Stimulated activated naive CD8-positive, alpha-beta T cell treated with anti-CD3 and anti-CD28 coated beads, Interleukin-15, Interleukin-2, amounts not matched to agents 100 ng/mL and 50 ng/mL, for 24 hours (primary cell): ENCODE data around the gene VRK1.

Experiments
- H3K27ac Mint-ChIP-seq: one replicate; pipeline ENCODE4 v1.8.0; 2021; ENCODE audit warnings: mild to moderate bottlenecking, mixed read lengths
- H3K27me3 Mint-ChIP-seq: one replicate; pipeline ENCODE4 v1.8.0; 2021; ENCODE audit warnings: mixed read lengths
- H3K36me3 Mint-ChIP-seq: one replicate; pipeline ENCODE4 v1.8.0; 2021; ENCODE audit warnings: low read depth, mixed read lengths
- H3K4me1 Mint-ChIP-seq: one replicate; pipeline ENCODE4 v1.8.0; 2021; ENCODE audit warnings: low read depth, mixed read lengths
- H3K4me3 Mint-ChIP-seq: one replicate; pipeline ENCODE4 v1.8.0; 2021; ENCODE audit warnings: mild to moderate bottlenecking, mixed read lengths
- H3K9me3 Mint-ChIP-seq: one replicate; pipeline ENCODE4 v1.8.0; 2021; ENCODE audit warnings: mixed read lengths

Gene VRK1

GRCh38 chr14:96801931-96802330, 4.7 kb downstream of the VRK1 start:
- no peak overlapping the region for H3K4me3 Mint-ChIP-seq
- no peak overlapping the region for H3K27ac Mint-ChIP-seq
- no peaks in the 10 kb centered on the region for H3K9me3 Mint-ChIP-seq
- no peaks in the 10 kb centered on the region for H3K27me3 Mint-ChIP-seq
- peaks cover 67% of the 10 kb centered on the region for H3K4me1 Mint-ChIP-seq
- H3K36me3 Mint-ChIP-seq, result peaks cover 33% of the 10 kb centered on the region

DNA sequence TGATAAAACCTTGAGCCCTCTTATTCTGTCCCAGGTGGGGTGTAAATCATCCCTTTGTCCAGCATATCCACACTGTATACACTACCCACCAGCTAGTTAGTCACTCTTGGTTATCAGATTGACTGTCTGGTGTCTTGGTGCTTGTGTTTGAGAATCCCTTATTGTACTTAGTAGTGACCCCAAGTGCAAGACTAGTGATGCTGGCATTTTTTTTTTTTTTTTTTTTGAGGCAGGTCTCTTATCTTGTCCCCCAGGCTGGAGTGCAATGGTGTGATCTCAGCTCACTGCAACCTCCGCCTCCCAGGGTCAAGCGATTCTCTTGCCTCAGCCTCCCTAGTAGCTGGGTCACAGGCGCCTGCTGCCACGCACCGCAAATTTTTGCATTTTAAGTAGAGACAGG, 5.8 kb downstream of the VRK1 start:
- no peak overlapping the region for H3K4me3 Mint-ChIP-seq
- H3K4me1 Mint-ChIP-seq, result peaks cover 64% of the 10 kb centered on the region
- no peak overlapping the region for H3K27ac Mint-ChIP-seq
- H3K27me3 Mint-ChIP-seq, result no peaks in the 10 kb centered on the region
- no peaks in the 10 kb centered on the region for H3K9me3 Mint-ChIP-seq
- H3K36me3 Mint-ChIP-seq, result peaks cover 34% of the 10 kb centered on the region

GRCh38 chr14:96803958-96804357, 6.8 kb downstream of the VRK1 start:
- H3K36me3 Mint-ChIP-seq, result peaks cover 44% of the 10 kb centered on the region
- H3K27me3 Mint-ChIP-seq, result no peaks in the 10 kb centered on the region
- peaks cover 54% of the 10 kb centered on the region for H3K4me1 Mint-ChIP-seq
- H3K27ac Mint-ChIP-seq, result no peak overlapping the region
- H3K9me3 Mint-ChIP-seq, result no peaks in the 10 kb centered on the region
- no peak overlapping the region for H3K4me3 Mint-ChIP-seq

DNA sequence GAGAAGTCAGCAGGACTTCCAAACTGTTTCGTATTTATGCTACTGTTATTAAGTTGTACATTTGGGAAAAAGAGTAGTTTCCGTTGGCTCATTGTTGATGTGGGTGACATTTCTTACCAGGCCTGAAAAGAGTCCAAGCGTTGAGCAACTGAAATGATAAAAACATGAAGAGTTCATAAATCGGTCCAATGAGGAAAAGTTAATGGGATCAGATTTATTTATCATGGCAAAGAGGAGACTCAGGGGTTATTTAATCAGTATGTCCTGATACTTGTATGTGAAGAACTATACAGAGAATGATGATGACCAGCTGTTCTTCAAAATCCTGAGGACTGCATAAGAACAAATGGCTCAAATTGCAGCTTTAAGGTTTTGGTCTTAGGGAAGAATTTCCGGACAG, 7.7 kb downstream of the VRK1 start:
- Mint-ChIP-seq H3K27ac (no peak overlapping the region), H3K27me3 (no peaks in the 10 kb centered on the region)

DNA sequence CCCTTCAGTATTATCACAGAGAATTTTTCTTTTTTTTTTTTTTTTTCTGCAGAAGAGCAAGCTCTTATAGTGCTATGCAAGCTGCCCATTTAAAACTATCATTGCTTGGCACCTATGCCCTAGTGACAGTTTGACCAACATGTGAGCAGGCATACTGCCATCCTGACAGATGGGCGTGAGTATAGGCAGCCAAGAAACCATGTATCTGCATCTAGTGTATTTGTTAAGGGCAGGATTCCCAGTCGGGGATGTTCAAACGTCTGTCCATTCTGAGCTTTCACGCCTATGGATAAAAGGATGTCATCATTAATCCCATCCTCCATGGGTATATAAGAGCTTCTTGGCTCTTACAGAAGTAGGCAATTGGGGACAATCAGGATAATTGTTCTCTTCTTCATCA, 8.8 kb downstream of the VRK1 start:
- Mint-ChIP-seq H3K4me1 (peaks cover 52% of the 10 kb centered on the region), H3K4me3 (no peak overlapping the region), H3K27ac (no peak overlapping the region), H3K9me3 (no peaks in the 10 kb centered on the region), H3K36me3 (peaks cover 53% of the 10 kb centered on the region), H3K27me3 (no peaks in the 10 kb centered on the region)

More for the DNA sequence above, 7.7 kb downstream of the VRK1 start:
- Mint-ChIP-seq H3K4me1 (peaks cover 52% of the 10 kb centered on the region), H3K36me3 (peaks cover 44% of the 10 kb centered on the region), H3K4me3 (no peak overlapping the region), H3K9me3 (no peaks in the 10 kb centered on the region)

GRCh38 chr14:96806836-96807235, 9.7 kb downstream of the VRK1 start:
- Mint-ChIP-seq H3K4me3 (no peak overlapping the region), H3K4me1 (peaks cover 60% of the 10 kb centered on the region), H3K9me3 (no peaks in the 10 kb centered on the region), H3K36me3 (peaks cover 60% of the 10 kb centered on the region), H3K27me3 (no peaks in the 10 kb centered on the region), H3K27ac (peak overlapping the region; percentile 18)

DNA sequence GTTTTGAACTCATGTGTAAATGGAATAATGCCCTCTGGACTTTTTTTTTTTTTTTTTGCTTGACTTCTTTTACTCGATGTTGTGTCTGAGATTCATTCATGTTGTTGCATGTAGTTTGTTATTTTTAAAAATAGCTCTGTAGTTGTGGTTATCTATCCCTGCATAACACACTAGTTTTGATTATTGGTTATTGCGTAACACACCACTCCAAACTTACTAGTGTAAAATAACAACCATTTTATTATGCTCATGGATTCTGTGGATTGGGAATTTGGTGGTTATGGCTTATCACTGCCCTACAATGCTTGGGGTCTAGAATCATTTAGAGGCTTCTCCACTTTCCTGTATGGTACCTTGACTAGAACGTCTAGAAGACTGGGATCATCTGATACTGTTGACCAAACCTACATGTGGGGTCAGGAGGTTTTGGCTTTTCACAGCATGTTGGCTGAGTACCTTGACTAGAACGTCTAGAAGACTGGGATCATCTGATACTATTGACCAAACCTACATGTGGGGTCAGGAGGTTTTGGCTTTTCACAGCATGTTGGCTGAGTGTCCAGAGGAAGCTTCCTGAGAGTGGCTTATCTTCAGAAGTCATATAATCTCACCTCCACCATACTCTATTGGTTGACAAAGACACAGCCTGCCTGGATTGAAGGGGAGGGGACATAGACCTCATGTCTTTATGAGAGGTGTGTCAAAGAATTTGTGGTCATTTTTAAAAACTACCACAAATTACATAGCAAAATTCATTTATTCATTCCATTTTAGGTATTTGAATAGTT, 11.6 kb downstream of the VRK1 start:
- Mint-ChIP-seq H3K27ac (no peak overlapping the region), H3K27me3 (no peaks in the 10 kb centered on the region), H3K36me3 (peaks cover 64% of the 10 kb centered on the region), H3K4me1 (peaks cover 63% of the 10 kb centered on the region), H3K4me3 (no peak overlapping the region), H3K9me3 (no peaks in the 10 kb centered on the region)

GRCh38 chr14:96811265-96811664, 14.1 kb downstream of the VRK1 start:
- Mint-ChIP-seq H3K27me3 (no peaks in the 10 kb centered on the region), H3K36me3 (peaks cover 48% of the 10 kb centered on the region), H3K27ac (no peak overlapping the region), H3K4me1 (peaks cover 46% of the 10 kb centered on the region), H3K9me3 (no peaks in the 10 kb centered on the region), H3K4me3 (no peak overlapping the region)

- Mint-ChIP-seq H3K4me3 (no peak overlapping the region), H3K4me1 (peaks cover 48% of the 10 kb centered on the region), H3K9me3 (no peaks in the 10 kb centered on the region), H3K27ac (no peak overlapping the region), H3K36me3 (peaks cover 41% of the 10 kb centered on the region), H3K27me3 (no peaks in the 10 kb centered on the region)
These were observed 14.9 kb downstream of the VRK1 start for GRCh38 chr14:96811985-96812667.

DNA sequence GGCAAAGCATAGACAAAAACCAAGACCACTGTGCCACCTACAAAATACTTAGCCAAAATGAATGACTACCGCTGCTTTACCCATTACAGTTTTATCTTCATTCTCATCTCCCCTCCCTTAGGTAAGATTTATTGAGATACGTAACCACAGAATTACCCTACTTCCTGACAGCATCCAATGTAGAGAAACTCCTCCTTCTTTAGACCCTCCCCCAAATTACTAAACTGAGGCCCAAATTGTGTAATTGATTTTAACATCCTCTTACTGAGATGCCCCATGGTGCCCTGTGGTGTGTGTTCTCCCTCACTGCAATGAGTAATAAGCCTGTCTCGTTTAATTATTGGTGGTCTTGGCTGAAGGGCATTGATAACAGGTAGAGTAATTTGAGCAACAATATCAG, 19.1 kb downstream of the VRK1 start:
- Mint-ChIP-seq H3K4me3 (no peak overlapping the region), H3K27ac (no peak overlapping the region), H3K36me3 (peaks cover 32% of the 10 kb centered on the region), H3K4me1 (peaks cover 49% of the 10 kb centered on the region), H3K27me3 (no peaks in the 10 kb centered on the region), H3K9me3 (no peaks in the 10 kb centered on the region)

DNA sequence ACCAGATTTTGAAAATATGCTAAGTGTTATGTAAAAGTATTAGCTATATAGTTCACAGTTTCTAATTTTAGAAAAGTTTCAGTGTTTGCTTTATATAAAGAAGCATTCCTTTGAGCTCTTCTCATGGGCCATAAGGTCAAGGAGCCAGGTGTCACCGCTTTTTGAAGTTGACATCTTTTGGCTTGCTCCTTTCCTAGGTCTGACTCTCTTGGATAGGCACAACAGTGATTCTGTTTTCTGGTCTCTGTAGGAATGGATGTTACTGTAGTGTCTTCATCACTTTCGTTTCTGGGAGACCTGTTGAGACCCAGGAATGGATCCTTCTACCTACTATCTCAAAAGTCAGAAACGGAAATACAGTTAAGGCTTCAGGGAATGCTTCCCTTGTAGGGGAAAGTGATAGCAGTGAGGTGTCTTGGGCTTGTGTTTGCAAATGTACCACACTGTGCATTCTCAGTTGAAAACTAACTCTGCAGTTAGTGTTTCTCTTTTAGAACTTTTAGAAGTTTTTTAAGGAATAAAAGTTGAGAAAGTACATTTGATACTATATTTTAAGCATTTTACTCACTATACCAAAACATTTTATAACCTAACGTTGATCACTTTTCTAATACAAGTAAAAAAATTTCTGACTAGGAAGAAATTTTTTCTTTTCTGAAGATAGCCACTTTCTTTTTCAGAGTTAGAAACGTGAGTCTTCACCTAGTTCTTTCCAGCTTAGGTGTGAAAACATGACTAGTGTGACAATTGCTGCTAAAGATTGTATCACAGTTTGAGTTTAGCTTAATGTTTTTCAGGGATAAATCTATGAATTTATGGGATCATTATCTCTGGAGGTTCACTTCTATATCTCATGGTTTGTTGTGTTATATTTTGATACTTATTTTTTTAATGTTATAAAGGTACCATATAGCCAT, 20.8 kb downstream of the VRK1 start:
- Mint-ChIP-seq H3K36me3 (peaks cover 31% of the 10 kb centered on the region), H3K4me1 (peaks cover 40% of the 10 kb centered on the region), H3K27ac (no peak overlapping the region), H3K27me3 (no peaks in the 10 kb centered on the region), H3K4me3 (no peak overlapping the region), H3K9me3 (no peaks in the 10 kb centered on the region)

DNA sequence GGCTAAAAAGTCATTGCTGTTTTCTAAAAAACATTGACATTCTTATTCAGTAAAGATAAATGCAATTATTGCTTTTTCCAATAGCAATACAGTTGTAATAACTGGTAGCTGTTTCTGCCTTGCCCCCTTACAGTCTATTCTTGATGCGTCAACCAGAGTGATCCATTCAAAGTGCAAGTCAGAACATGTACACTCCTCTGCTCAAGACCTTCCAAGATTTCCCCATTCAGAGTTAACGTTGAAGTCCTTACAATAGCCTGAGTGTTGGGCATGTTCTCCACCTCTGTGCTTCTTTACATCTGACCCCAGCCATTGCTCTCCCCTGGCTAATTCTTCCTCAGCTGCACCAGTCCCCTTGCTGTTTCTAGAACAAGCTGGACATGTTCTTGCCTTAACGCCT, 24.3 kb downstream of the VRK1 start:
- Mint-ChIP-seq H3K4me1 (peaks cover 49% of the 10 kb centered on the region), H3K27me3 (no peaks in the 10 kb centered on the region), H3K36me3 (peaks cover 38% of the 10 kb centered on the region), H3K27ac (no peak overlapping the region), H3K9me3 (no peaks in the 10 kb centered on the region), H3K4me3 (no peak overlapping the region)

GRCh38 chr14:96823652-96824051, 26.5 kb downstream of the VRK1 start:
- Mint-ChIP-seq H3K4me1 (peaks cover 35% of the 10 kb centered on the region), H3K36me3 (peaks cover 58% of the 10 kb centered on the region), H3K4me3 (no peak overlapping the region), H3K9me3 (peaks cover 6% of the 10 kb centered on the region), H3K27ac (no peak overlapping the region), H3K27me3 (no peaks in the 10 kb centered on the region)

DNA sequence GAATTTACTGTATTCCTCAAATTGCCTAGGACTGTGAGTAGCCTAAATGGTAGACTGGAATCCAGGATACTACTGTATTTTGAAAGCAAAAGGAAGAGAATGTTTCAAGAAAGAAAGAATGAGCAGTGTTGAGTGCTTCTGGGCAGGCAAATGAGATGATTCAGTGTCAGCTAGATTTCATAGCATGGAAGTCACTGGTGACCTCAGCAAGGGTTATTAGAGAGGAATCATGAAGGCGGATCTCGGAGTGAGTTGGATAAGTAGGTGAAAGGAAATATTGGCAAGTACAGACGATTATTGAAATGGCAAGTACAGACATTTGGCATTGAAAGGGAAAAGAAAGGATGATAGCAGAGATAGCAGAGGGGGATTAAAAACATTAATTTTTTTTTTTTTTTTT, 27.1 kb downstream of the VRK1 start:
- H3K27ac Mint-ChIP-seq, result no peak overlapping the region

DNA sequence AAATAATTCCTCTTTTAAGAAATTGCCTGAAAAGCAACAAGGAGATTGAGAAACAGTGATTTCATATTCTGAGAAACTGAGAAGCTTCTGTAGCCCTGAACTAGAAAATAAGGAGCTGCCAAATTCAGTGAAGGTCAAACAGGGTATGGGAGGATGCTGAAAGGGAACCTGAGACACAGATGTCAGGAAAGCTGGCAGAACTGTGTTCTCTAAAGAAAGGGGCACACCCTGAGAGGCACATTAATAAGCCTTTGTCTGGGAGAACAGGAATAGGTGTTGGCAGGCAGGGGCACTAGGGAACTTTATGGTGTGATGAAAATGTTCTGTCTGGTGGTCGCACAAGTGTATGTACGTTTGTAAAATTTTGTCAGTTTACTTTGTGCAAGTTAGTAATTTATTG, 29.6 kb downstream of the VRK1 start:
- peaks cover 63% of the 10 kb centered on the region for H3K36me3 Mint-ChIP-seq
- H3K27me3 Mint-ChIP-seq, result no peaks in the 10 kb centered on the region
- peaks cover 33% of the 10 kb centered on the region for H3K4me1 Mint-ChIP-seq
- peaks cover 21% of the 10 kb centered on the region for H3K9me3 Mint-ChIP-seq
- H3K27ac Mint-ChIP-seq, result no peak overlapping the region
- no peak overlapping the region for H3K4me3 Mint-ChIP-seq

More for the DNA sequence above, 27.1 kb downstream of the VRK1 start:
- H3K36me3 Mint-ChIP-seq, result peaks cover 58% of the 10 kb centered on the region
- H3K4me3 Mint-ChIP-seq, result no peak overlapping the region
- no peaks in the 10 kb centered on the region for H3K27me3 Mint-ChIP-seq
- H3K9me3 Mint-ChIP-seq, result peaks cover 9% of the 10 kb centered on the region
- peaks cover 35% of the 10 kb centered on the region for H3K4me1 Mint-ChIP-seq
